Jurkat, Clone E6-1 (cell line): ENCODE data around the gene POLN.

Experiments
- DNase-seq: peaks from one replicate; pipeline ENCODE4 v3.0.0-alpha.2; 2011; ENCODE audit warnings: low read depth, low spot score
- H3K4me3 ChIP-seq: 2 replicates; pipeline ENCODE4 v1.5.1; 2011; ENCODE audit warnings: mild to moderate bottlenecking, low read length, control low read depth, moderate library complexity

The POLN gene

DNA sequence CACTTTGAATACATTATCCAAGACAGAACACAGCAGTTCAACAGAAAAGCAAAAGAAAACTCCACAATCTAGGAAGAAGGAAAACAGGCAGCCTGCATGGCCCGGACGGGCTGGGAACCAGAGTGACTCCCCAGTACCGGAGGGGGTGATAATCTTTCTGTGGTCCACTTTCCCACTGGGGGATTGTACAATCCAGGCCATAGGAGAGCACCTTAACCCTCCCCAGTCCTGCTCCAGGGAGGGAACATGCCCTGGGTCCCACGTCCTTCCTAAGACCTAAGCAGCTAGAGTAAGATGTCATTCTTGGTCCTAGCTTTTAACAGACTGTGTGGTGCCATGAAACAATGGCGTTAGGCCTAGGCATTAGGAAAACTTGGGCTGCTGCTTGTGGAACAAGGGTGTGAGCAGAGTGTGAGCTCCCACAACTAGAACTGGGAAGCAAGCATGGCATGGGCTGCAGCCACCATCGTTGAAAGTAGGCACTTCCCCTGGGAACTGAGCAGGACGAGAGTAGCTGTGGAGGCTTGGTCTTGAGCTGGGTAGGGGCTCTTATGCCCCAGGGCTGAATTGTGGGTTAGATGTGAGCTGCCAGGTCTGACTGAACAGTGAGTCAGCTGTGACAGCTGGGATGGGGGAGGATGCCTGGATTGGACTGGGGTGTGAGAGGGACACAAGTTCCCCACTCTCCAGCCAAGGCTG is 140.4 kb downstream of the POLN start:
- no peak overlapping the region for H3K4me3 ChIP-seq
- DNase-seq = no peak

DNA sequence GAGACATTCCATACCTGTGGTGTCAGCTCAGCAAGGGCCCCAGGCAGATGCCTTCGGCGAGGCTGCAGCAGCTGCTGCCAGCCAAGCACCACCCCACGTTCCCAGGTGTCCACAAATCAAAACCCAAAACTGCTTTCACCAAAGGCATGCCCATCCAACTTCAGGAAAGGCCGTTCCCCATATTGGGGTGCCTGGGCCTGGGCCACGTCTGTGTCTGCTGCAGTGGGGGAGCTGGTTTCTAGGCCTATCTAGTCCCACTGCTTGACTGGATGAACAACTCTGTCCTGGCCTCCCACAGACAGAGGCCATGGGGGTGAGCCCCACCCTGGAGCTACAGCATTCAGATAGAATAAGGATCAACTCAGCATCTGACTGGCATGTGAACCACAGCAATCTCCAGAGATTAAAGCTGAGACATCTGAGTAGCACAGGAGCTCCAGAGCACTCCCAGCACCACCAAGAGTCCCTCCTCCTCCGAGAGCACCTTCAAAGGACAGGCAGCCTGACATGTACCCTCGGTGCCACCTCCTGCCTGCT is 145.8 kb downstream of the POLN start:
- H3K4me3 ChIP-seq = no peak overlapping the region
- no peak for DNase-seq

DNA sequence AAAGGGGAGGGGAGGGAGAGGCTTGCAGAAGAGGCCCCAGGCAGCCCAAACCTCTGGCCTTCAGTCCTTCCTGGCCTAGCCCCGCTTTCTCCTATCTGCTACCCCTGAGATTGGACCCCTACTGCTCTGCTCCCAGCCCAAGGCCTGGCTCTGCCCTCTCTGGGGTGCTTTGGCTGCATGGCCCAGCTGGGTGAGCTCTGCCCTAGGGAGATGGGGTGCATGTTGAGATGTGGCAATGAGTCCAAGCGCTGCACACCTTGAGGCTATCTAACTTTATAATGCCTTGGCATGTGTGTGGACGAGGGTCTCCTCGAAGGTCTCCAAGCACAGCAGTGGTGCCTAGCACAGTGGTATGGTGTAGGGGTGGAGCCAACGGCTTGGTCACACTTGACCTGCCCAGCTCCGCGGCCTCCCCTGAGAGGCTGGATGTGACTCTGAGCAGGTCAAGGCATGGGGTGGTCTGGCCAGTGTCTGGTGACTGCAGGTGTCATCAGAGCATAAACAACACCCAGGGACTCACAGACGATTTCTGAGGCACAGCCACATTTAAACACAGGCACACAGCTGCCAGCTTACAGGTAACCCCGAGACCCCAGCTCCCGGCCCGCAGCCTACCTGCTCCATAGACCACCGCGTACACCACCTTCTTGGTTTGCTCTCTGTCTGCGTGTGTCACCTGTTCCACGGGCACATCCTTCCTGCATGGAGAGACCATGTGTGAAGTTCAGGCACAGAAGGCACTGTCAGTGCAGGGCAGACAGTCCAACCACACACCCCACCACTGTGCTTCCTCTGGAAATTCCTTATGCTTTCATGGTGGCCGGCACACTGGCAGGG is 146.5 kb downstream of the POLN start:
- no peak overlapping the region for H3K4me3 ChIP-seq
- no peak for DNase-seq

DNA sequence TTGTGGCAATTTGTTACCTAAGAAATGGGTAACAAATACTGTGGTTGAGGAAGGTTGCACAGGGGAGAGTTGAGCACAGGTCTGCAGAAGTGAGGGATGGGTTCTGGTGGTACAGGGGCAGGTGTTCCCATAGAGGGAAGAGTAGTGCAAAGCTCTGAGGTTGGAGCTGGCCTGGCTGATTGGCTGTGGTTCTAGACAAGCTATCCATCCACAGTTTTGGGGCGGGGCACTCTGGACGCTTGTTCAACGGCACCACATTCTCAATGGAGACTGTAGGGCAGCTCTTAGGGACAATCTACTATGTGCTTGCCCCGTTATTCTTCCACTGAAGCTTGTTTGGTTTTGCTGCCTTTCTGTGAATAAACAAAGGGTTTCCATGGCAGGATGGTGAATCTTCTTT is 147.4 kb downstream of the POLN start:
- no peak overlapping the region for H3K4me3 ChIP-seq

DNA sequence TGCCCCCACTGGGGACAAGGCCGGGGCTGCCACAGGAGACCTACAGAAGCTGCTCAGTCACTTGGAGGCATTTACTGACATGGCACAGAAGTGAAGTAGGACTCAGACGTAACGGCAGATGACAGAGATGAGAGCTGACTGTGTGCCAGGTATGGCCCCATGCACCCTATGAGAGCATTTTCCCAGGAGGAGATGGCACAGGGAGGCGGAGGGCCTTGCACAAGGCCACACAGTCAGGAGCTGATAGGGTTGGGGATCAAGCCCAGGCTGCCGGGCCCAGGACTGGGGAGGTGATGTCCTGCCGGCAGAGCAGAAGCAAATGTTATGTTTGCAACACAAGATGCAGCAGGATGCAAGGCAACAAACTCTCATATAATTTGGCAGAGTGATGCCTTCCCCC is 148.7 kb downstream of the POLN start:
- DNase-seq = no peak
- no peak overlapping the region for H3K4me3 ChIP-seq

More for the DNA sequence above, 147.4 kb downstream of the POLN start:
- no peak for DNase-seq

DNA sequence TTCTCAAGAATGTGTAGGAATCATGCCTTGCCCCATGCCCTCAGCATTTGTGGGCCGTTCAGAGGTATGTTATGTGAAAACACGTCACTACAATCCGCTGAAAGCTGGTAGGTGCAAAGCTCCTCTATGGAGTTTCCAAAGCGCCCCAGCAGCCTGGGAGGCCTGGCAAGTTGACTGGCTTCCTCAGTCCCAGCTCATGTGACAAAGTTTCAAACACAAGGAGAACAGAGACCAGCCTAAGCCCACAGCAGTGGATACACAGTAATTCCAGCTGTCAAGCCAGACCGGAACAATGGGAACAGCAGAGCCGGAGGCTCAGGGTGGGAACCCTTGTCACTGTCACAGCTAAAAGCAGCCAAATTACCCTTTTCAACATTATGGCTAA is 149.3 kb downstream of the POLN start:
- DNase-seq = no peak
- no peak overlapping the region for H3K4me3 ChIP-seq

DNA sequence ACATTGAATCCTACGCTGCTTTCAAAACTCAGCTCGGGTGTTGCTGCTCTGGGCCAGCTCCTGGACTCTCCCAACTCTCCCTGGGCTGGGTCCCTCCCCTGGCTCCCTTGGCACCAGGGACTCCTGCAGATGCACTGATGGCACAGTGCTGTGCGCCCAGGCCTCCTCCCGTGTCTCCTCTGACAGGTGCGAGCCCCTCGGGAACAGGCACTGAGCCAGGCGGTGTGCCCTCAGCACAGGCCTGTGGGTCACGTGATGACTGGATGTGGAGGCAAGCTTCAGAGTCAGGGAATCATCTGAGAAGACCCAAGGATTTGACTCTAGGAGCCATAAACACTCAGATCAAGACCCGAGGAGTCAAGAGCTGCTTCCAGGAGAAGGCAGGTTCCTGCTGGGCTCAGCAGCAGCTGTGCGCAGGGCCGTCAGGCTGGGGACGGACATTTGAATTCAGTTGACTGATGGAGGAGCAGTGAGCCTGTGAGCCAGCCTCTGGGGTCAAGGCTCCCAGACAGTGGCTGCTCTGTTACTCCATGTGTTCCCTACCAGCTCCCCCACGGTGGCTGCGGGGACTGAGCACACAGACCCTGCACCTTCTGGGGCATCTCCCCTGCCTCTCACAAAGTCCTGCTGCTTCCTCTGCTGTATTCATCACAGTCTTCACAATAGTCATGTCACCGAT is 149.8 kb downstream of the POLN start:
- DNase-seq = no peak
- H3K4me3 ChIP-seq = no peak overlapping the region

DNA sequence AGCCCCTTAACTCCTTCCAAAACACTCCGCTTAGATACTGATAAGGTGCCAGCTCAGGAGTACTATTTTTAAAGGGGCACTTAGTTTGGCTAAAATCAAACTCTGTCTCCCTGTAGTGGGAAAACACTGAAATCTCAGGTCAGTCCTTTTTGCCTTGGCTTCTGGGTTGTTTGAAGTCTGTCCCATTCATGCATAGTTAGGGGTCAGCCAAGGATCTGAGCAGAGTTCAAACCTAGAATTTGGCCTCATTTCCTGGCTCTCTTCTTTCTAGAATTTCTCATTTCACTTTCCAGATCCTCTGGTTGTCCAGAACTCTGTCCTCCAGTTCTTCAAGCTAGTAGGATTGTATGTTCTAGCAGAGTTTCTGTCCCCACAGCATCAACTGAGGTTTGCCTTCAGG is 151.3 kb downstream of the POLN start:
- no peak overlapping the region for H3K4me3 ChIP-seq
- no peak for DNase-seq

DNA sequence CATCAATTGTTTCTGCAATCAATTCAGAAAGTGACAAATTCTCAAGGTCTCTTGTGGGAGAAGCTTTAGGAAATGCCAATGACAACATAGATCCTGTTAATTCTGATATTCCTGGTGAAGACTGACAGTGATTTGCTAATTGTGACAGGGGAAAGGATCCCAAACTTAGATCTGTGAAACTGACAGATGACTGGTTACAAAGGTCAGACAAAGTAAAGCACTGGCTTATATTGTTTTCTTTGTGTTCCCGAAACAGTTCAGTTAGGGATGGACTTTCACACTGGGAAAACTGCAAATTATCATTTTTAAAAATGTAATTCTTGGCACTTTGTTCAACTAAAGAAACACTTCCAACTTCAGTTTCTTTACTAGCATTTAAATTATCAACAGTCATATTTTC is 152.7 kb downstream of the POLN start:
- DNase-seq = no peak
- no peak overlapping the region for H3K4me3 ChIP-seq

DNA sequence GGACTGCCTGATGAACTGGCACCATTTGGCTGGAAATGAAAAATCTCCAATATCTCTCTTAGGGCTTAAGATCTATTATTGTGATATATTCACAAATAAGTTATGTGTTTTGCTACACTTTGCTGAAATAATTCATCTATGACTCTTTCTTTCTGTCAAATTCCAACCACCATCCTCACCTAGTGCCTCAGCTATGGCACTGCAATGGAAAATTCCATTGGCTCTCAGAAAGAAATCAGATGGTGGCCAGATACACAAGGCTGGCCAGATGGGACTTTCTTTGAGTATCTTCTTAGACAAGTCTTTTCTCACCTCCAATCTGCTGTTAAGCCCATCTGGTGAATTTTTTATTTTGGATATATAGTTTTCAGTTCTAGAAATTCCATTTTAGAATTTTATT is 154.8 kb downstream of the POLN start:
- DNase-seq = no peak

DNA sequence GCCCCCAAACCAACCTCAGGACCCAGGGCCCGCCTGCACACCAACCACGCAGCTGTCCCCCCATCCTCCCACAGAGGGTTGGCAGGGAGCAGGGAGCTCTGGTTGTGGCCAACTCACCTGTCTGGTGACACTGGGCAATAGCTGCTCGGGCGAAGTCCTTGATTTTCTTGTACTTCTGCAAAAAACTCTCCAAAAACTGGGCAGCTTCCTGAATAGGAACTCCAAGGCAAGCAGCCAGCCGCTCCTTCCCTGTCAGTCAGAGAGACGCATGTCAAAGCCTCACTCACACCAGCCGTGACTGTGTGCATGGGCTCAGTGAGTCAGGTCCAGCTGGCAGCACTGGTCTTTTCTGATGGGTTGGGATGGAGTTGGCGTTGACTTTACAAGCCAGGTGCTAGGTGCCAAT is 156.4 kb downstream of the POLN start:
- no peak overlapping the region for H3K4me3 ChIP-seq
- no peak for DNase-seq

More for the DNA sequence above, 154.8 kb downstream of the POLN start:
- H3K4me3 ChIP-seq = no peak overlapping the region

DNA sequence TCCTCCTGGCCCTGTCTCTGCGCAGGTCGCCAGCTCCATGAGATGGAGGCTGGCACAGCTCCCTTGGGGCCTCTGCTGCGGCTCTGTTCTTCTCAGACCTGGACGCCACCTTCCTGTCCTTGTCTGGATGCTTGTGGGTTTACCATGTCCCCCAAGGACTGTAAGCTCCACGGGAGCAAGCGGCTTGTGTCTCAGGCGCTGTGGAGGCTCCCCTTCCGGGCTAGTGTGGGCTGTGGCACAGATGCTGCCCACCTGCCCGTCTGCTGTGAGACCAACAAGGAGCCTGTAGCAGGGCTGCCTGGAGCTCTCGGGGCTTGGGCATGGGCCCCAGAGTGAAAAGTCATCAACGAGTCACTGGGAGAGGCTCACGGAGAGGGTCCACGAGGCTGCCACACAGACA is 157.6 kb downstream of the POLN start:
- no peak overlapping the region for H3K4me3 ChIP-seq
- no peak for DNase-seq

DNA sequence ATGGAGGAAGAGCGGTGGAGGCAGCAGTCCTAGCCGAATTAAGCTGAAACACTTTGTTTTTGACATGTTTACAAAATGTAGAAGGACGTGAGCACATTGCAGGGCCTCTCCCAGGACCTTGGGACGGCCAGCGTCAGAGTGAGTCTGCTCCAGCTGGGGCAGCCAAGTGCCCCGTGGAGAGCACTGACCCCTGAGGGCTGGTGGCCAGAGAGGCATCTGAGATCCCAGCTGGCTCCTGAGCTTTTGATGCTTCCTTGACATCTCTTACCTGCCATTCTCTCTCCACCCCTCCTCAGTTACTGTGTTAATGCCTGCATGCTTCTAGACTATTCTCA is 158.1 kb downstream of the POLN start:
- no peak for DNase-seq
- H3K4me3 ChIP-seq = no peak overlapping the region

DNA sequence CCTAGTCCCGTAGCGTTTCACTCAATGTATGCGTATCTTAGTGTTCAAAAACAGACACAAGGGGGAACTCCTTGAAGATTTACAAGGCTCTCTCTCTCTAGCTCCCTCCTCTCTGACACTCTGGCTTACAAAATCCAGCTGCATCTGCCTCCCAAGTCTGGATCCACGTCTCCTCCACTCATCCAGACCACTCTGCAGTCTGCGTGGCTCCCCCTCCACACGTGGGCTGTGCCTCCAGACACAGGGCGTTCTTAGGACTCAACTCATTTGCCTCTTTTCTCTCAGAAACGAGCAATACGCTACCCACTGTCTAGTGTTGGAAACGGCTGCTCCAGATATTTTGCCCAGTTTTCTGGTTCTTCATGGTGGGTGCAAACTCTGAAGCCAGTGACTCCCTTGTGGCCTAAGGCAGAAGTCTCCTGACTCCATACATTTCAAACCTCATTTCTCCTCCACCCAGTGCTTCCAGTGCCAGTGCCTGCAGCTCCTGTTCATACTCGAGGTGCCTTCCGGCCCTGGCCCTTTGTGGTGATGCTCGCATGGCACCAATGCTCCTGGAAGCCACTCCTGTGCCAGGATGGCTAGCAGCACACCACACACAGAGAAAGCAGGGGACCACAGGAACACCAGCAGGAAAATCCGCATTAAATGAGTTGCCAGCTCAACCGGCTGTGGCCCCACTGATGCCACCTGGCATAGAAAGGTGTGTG is 158.7 kb downstream of the POLN start:
- no peak for DNase-seq
- no peak overlapping the region for H3K4me3 ChIP-seq

DNA sequence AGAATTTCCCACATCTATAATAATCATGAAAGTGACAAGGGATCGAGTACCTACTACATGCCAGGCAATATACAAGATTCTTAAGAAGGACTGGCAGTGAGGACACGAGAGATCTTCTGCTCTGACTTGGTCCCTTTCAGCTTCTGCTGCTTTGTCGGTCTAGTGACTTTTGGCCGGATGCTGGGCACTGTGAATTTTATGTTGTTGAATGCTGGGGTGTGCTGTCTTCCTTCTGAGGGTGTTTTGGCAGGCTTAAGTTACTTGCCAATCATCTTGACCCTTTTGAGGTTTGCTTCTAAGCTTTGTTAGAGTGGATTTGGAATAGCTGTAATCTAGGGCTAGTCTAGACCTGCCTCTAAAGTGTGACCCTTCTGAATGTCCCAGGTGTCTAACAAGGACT is 159.3 kb downstream of the POLN start:
- no peak for DNase-seq
- H3K4me3 ChIP-seq = no peak overlapping the region

DNA sequence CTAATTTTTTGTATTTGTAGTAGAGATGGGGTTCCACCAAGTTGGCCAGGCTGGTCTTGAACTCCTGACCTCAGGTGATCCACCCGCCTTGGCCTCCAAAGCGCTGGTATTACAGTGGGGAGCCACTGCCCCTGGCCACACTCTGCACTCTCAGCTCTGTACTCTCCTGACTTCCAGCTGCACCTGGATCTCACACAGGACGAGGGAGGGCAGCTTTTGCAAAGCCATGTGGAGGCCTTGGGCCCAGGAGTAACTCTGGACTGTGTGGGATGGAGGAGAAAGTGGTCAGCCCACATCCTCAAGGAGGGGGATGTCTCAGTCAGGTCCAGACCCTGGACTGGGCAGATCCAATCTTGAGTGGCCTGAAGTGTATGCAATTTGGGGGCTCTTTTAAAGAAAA is 159.8 kb downstream of the POLN start:
- no peak overlapping the region for H3K4me3 ChIP-seq
- no peak for DNase-seq

DNA sequence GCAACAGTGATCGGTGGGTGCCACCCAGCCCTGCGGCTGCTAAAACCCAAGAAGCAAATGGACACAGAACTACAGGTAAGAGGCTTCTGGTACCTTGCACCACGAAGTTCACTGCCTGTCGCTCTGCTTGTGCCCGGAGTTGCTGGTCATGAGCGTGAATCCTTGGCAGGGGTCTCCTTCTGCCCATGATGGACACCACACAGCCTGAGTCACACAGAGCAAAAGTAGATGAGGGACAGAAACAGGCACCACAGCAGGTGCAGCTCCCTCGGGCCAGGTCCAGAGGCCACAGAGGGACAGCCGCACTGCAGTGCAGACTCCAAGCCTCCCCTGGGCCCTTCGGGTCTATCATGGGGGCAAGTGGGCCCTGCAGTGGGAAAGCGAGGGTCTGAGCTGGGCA is 160.4 kb downstream of the POLN start:
- no peak overlapping the region for H3K4me3 ChIP-seq
- DNase-seq = no peak

DNA sequence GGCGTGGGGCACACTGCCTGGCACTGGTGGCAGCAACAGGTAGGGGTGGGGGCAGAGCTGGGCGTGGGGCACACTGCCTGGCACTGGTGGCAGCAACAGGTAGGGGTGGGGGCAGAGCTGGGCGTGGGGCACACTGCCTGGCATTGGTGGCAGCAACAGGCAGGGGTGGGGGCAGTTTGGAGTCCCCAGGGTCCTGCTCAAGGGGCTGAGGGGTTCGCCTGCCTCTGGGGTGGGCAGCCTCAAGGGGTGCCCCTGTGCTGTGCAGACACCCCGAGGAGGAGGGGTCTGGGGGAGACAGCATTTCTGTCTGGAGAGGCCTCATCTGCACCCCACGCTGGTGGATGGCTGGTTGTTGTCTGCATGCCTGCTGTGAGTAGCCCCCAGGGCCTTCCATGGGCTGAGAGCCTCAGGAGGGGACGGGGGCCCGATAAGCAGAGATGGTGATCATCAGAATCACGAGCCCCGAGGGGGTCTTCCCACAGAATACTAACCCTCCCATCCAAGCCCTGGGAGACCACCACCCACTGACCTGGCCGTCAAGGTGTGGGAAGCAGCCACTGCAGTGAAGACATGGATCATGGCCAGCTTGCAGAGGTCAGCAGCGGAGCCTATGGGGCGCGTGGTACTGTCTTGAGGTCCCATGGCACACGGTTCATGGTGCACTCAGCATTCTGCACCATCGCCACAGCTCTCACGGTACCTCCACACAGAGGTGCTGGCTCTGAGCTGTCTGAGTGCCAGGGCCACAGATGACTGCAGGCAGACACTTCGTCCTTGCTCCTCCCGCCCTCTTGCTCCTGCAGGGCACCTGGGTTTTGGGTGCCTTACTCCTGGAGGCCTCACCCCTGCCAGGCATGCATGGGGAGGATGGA is 161.3 kb downstream of the POLN start:
- DNase-seq = no peak
- no peak overlapping the region for H3K4me3 ChIP-seq

DNA sequence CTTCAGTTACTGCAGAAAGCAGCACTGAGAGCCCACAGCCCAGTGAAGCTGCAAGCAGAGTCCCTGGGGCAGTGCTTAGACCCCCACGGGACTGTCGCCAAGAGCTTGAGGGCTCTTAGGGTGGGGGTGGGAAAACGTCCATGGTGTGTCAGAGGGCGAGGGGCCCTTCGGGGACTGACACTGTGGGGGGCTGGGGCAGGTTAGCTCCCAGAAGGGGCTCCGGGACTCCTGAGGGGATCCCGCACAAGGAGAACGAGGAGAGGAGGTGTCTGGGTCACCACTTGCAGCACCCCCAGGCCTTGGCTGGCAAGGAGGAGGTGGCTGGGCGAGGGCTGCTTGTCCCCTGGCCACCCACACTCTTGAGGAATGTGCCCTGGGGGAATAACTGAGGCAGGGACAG is 162.0 kb downstream of the POLN start:
- no peak for DNase-seq

More for the DNA sequence above, 162.0 kb downstream of the POLN start:
- H3K4me3 ChIP-seq = no peak overlapping the region
